Ascending aorta (tissue), 2 donors: ENCODE data around the gene HECW1. TPM values are rescaled to one million over a fixed set of nuclear protein-coding genes. Genes with fewer than 3 reads are reported as not detected.

ENCODE experiments used
- DNase-seq, 2 donors: peaks; one replicate each; pipeline ENCODE4 v3.0.0-alpha.2; 2019; ENCODE audit warnings: low spot score in 2 of 2
- H3K27ac ChIP-seq, 2 donors: fragments of 200-600 bp; sonication (generic); one replicate each; pipeline ENCODE4 v1.5.1; 2016 to 2017; ENCODE audit warnings: mild to moderate bottlenecking in 1 of 2
- H3K27me3 ChIP-seq: fragments of 200-600 bp; sonication (generic); one replicate; pipeline ENCODE4 v1.5.1; 2017
- H3K36me3 ChIP-seq, 2 donors: fragments of 200-600 bp; sonication (generic); one replicate each; pipeline ENCODE4 v1.5.1; 2016
- H3K4me1 ChIP-seq, 2 donors: fragments of 200-600 bp; sonication (generic); one replicate each; pipeline ENCODE4 v1.5.1; 2016 to 2017; ENCODE audit warnings: mild to moderate bottlenecking in 1 of 2
- H3K4me3 ChIP-seq, 2 donors: fragments of 200-600 bp; sonication (generic); one replicate each; pipeline ENCODE4 v1.5.1; 2016 to 2017; ENCODE audit warnings: mild to moderate bottlenecking in 1 of 2
- H3K9me3 ChIP-seq, 2 donors: fragments of 200-600 bp; sonication (generic); one replicate each; pipeline ENCODE4 v1.5.1; 2016
- intact Hi-C: fragments of 100-400 bp; cut with DNase I; formaldehyde crosslinking; loops from one replicate; pipeline ENCODE4 v1.15.1; 2023
- total RNA-seq: library from RNA; depleted of rRNA; stranded (reverse); fragments of >200 nt; gene quantifications from one replicate; pipeline ENCODE4 v1.1.0, GENCODE V29; 2016
- TF ChIP-seq, protein P1 (sequence below), 3 experiments: fragments of 200-600 bp in 2 of 3; fragments of 450-650 bp in 1 of 3; sonication (generic) in 2 of 3; IDR thresholded peaks; one replicate each; pipeline ENCODE4 v1.5.1; 2016 to 2019; ENCODE audit warnings: antibody characterized with exemption in 3 of 3, mild to moderate bottlenecking in 1 of 3, moderate library complexity in 1 of 3

The HECW1 gene
- total RNA-seq, 1 donor from 2014 or later = not detected

DNA sequence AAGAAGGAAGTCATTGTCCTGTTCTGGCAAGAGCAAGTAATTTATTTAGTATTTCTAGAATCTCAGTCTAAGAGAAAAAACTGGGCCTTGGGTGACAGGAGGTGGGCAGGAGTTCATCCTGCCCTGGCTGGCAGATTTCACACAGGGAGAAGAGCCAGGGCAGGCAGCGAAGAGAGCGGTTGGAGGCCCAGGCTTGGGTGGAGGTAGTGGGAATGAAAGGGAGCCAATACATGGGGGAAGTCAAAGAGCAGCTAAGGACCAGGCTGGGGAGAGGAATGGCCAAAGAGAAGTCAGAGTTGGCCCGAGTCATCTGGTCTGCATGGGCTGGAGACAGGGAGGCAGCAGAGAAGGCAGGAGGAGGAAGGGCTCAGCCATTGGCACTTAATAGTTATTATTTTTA is 51.4 kb downstream of the HECW1 start:
- H3K9me3 ChIP-seq = no peaks in the 10 kb centered on the region

DNA sequence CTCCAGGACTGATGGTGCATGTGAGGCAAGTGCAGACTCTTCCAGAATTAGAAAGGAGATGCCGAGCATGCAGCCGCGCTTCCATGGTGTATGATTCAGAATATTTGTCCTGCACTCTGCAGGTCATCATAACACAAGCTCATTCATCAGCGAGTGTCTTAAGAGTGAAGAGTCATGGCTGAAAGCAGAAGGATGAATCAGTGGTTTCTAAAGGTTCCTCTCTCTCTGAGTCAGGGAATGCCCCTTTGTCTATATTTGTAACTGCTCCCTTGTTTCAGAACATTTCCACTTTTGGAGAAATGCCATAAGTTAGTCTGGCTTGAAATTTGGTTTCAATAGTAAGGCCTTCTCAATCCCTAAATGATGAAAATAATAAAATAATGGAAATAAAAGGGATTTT is 52.3 kb downstream of the HECW1 start:
- H3K36me3 ChIP-seq = no peaks in the 10 kb centered on the region
- H3K27me3 ChIP-seq = no peaks in the 10 kb centered on the region
- intact Hi-C loops = no loop called here
- H3K4me1 ChIP-seq = no peaks in the 10 kb centered on the region
- no peak overlapping the region for H3K27ac ChIP-seq
- H3K9me3 ChIP-seq = no peaks in the 10 kb centered on the region
- H3K4me3 ChIP-seq = no peak overlapping the region
- TF ChIP-seq, protein P1, sequence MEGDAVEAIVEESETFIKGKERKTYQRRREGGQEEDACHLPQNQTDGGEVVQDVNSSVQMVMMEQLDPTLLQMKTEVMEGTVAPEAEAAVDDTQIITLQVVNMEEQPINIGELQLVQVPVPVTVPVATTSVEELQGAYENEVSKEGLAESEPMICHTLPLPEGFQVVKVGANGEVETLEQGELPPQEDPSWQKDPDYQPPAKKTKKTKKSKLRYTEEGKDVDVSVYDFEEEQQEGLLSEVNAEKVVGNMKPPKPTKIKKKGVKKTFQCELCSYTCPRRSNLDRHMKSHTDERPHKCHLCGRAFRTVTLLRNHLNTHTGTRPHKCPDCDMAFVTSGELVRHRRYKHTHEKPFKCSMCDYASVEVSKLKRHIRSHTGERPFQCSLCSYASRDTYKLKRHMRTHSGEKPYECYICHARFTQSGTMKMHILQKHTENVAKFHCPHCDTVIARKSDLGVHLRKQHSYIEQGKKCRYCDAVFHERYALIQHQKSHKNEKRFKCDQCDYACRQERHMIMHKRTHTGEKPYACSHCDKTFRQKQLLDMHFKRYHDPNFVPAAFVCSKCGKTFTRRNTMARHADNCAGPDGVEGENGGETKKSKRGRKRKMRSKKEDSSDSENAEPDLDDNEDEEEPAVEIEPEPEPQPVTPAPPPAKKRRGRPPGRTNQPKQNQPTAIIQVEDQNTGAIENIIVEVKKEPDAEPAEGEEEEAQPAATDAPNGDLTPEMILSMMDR (IDR thresholded peaks at IDR 0.05) = no peak
- DNase-seq = no peak

More for the DNA sequence above, 51.4 kb downstream of the HECW1 start:
- H3K27ac ChIP-seq = no peak overlapping the region
- DNase-seq = no peak
- intact Hi-C loops = no loop called here
- TF ChIP-seq, protein P1 (IDR thresholded peaks at IDR 0.05) = no peak
- no peaks in the 10 kb centered on the region for H3K27me3 ChIP-seq
- no peaks in the 10 kb centered on the region for H3K36me3 ChIP-seq
- H3K4me3 ChIP-seq = no peak overlapping the region
- H3K4me1 ChIP-seq = no peaks in the 10 kb centered on the region

DNA sequence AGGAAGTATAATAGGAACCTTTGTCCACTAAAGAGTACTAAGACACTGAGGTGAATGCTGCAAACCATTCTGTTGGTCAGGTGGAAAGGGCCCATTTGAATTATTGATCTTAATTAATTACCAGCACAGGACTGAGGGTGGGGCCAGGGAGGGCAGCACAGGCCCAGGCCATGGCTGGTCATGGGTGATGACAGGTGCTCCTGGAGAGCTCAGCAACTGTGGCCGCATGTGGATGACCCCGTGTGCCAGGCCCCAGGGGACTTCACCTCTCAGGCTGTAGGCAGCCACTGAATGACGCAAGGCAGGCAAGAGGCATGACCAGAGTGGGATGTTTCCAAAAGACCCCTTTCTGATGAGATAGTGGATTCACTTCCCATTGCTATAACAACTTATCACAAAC is 54.2 kb downstream of the HECW1 start:
- H3K36me3 ChIP-seq = no peaks in the 10 kb centered on the region
- H3K4me1 ChIP-seq = no peaks in the 10 kb centered on the region
- H3K4me3 ChIP-seq = no peak overlapping the region
- intact Hi-C loops = no loop called here
- DNase-seq = no peak
- no peaks in the 10 kb centered on the region for H3K9me3 ChIP-seq
- TF ChIP-seq, protein P1 (IDR thresholded peaks at IDR 0.05) = no peak
- no peaks in the 10 kb centered on the region for H3K27me3 ChIP-seq
- no peak overlapping the region for H3K27ac ChIP-seq

DNA sequence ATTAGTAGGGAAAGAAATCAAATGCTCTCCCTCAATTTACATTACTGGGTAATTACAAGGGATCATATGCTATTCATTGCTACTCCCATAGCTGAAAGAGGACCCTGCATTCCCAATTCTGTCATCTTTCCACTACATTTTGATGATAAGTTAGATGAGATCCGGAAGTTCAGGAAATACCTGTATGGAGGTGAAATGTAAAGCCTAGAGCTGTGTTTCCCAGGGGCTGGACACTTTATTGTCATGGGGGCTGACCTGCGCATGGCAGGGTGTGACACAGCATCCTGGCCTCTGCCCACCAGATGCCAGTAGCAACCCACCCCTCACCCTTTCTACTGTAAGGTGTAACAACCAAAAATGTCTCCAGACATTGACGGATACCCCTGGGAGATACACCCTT is 56.6 kb downstream of the HECW1 start:
- intact Hi-C loops = no loop called here
- no peaks in the 10 kb centered on the region for H3K9me3 ChIP-seq
- H3K4me3 ChIP-seq = no peak overlapping the region
- no peaks in the 10 kb centered on the region for H3K4me1 ChIP-seq
- H3K36me3 ChIP-seq = no peaks in the 10 kb centered on the region
- no peaks in the 10 kb centered on the region for H3K27me3 ChIP-seq
- DNase-seq = no peak
- TF ChIP-seq, protein P1 (IDR thresholded peaks at IDR 0.05) = no peak
- no peak overlapping the region for H3K27ac ChIP-seq

DNA sequence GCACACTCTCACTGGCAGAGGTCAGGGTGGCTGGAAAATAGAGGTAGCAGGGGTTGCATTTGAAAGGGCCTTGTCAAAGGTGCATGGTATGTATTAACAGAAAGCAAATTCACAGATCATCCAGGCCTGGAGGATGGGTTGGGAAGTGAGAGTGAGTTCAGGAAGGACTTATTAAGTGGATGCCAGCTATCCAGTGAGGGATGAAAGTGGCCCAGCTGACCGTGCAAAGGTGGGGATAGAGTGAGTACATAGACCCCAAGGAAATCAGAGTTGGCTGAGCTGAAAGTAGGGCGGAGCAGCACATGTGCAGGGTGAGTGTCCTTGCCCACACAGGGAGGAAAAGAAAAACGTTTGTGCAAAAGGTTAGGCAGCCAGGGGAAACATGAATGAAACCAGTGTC is 58.1 kb downstream of the HECW1 start:
- DNase-seq = no peak
- no peak overlapping the region for H3K27ac ChIP-seq
- H3K36me3 ChIP-seq = no peaks in the 10 kb centered on the region
- H3K4me3 ChIP-seq = no peak overlapping the region
- no peaks in the 10 kb centered on the region for H3K9me3 ChIP-seq
- H3K27me3 ChIP-seq = no peaks in the 10 kb centered on the region
- H3K4me1 ChIP-seq = no peaks in the 10 kb centered on the region
- TF ChIP-seq, protein P1 (IDR thresholded peaks at IDR 0.05) = no peak
- intact Hi-C loops = no loop called here

DNA sequence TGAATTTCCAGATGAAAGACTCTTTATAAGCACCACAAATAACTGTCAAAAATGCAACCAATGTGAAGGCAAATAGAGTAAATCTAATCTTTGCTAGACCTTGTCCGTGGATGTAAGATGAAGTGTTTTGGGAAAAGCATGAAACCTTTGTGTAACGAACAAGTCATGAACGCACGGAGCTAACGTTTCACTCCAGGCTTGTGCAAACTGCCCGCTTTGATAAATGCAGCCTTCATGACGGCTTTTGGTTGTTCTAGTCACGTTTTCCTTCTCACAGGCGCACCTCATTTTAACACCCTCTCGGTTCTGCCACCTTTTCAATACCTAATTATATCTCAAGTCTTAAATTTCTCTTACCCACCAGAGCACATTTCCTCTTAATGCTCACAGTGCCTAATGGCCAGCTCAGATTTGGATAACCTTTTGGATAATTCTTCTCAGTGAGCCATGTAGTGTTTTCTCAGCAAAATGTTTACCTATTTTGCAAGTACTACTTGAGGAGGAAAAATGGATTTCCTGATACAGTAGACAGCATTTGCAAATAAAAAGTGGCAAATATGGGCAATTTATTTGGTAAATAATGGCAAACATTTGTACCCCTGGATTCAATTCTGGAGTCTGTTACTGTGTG is 63.2 kb downstream of the HECW1 start:
- no peaks in the 10 kb centered on the region for H3K4me1 ChIP-seq
- TF ChIP-seq, protein P1 (IDR thresholded peaks at IDR 0.05) = no peak
- intact Hi-C loops = no loop called here

More for the DNA sequence above, 63.2 kb downstream of the HECW1 start:
- Histone ChIP-seq H3K4me3 (no peak overlapping the region), H3K9me3 (no peaks in the 10 kb centered on the region), H3K27me3 (no peaks in the 10 kb centered on the region), H3K27ac (no peak overlapping the region), H3K36me3 (no peaks in the 10 kb centered on the region)
- no peak for DNase-seq
